GM18519 (cell line): ENCODE measurements around the gene IKZF2.

Experiments
- ATAC-seq: cut with Tn5 transposase; IDR thresholded peaks from one replicate; pipeline ENCODE4 v1.9.1; 2021; ENCODE audit warnings: mild to moderate bottlenecking, moderate library complexity; ENCODE audit not compliant: unreplicated experiment, low FRiP score

The IKZF2 gene

GRCh38 chr2:213010106-213010779 lies 141.2 kb downstream of the IKZF2 start:
- peak; percentile 46 for ATAC-seq

GRCh38 chr2:213007290-213007838 lies 144.0 kb downstream of the IKZF2 start:
- ATAC-seq = no peak

- no peak for ATAC-seq
Measured at GRCh38 chr2:213004197-213004821, 147.1 kb downstream of the IKZF2 start.

DNA sequence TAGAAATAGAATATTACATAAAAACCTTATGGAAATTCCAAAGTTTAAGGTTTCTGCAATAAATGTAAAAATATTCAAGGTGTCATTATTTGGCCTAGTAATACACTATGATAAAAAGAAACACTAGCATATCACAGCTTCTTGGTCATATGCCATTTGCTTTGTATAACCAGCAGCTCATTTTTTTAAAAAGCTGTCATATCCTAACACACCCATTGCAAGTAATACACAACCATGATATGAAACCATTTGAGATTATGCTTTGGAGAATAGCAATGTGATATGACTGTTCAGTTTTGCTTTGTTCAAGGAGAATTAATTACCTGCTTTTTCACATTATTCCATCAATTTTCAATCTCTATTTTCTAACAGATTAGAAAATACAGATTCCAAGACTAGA lies 149.0 kb downstream of the IKZF2 start:
- peak; percentile 52 for ATAC-seq

- no peak for ATAC-seq
Measured at GRCh38 chr2:213001297-213001910, 150.0 kb downstream of the IKZF2 start.

DNA sequence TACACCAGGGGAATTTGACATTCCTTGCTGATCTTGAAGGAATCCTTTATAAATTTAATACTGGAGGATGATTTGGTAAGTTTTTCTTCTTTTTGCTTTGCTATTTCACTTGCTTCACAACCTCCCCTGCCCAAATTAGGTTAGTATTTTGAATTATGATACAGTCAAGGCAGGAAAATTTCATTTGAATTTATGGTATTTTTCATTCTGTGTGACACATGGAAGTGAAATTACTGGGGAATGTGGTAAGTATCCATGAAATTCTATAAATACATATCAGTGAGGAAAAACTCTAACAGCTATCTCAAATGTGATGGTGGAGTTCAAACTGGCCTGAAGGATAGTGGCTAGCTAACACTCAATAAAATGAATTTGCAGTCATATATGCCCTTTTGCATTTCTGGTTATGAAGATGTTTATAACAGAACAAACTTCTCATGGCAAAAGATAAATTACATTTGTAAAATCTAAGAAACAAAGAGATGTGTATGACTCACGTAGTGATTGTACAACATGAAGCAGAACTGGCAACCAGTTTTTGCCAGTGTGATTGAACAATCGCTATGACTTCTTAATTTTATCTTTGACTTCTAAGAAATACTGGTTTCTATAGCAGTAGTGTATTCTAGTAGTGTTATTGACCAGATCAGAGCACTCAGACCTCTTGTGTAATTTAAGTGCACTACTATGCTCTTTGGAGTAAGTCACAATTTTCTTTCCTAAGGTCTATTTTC lies 152.6 kb downstream of the IKZF2 start:
- ATAC-seq = no peak

- ATAC-seq = no peak
Measured at GRCh38 chr2:212997526-212998020, 153.8 kb downstream of the IKZF2 start.

DNA sequence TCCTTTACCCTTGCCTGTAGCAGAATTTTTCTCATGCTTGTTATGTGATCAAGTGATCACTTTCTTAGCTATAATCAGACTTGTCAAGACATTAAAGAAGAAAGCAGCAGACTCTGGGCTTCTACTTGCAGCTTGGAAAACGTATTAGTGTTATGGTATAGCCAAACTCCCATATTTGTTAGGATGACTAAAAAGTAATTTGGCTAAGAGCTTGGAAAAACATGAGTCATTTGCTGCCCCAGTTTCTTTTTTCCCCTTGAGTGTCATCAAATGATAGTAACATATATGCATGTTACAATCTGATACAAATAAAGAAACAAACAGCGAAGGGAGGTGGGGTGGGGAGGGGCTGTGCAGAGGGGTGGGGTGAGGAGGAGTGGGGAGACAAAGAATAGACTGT lies 155.5 kb downstream of the IKZF2 start:
- ATAC-seq = no peak

GRCh38 chr2:212994976-212995375 lies 156.4 kb downstream of the IKZF2 start:
- ATAC-seq = no peak

DNA sequence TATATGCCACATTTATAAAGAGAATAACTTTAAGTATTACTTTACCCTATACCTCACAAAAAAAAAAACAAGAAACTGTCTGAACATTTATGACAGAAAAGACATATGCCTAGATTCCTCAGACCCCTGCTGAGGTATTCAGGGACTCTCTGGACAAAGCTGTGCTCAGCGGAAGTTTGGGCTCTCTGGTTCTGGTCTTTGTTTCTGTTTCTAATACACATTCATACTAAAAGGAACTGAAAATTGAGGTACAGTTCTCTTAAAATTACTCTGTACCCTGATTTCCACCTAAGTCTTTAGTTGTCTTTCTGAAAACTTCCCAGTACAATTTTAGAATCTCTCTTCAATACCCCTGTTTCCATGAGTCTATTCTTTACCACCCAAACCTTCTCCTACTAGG lies 160.3 kb downstream of the IKZF2 start:
- ATAC-seq = peak; percentile 72

DNA sequence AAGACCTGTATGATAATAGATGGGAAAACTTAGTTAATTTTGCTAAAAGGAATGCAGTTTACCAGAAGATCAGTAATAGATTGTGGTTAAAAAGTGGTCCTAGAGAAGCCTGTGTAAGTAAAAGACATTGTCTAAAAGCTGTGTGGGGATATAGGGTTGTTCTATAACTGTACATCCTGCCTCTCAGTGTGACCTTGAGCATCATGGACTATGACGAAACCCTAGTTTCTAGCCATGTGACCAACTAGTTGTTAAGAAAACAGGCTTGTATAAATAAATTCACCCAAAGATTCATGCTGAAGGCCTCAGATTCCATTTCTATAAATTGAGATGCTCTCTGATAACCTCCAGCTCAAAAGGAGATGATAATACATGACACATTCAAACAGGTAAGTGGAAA lies 160.7 kb downstream of the IKZF2 start:
- ATAC-seq = peak; percentile 72

DNA sequence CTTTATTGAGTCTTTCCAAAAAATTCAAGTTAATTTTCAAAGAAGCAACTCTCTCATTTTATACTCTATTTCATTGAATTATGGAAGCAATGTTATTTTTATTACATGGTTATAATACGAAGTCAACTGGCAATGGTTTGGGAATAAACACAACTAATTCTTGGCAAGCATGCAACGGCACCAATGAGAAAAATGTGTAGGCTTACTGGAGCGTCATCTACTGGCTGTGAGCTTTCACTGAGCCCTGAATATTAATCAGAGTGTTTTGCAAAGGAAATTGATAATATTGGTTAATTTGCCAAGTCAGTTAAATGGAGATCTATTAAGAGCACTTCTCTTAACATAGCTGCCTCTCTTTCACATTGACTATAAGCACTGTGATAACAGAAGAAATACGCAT lies 163.9 kb downstream of the IKZF2 start:
- no peak for ATAC-seq

GRCh38 chr2:212984129-212984528 lies 167.3 kb downstream of the IKZF2 start:
- no peak for ATAC-seq

- ATAC-seq = no peak
Measured at GRCh38 chr2:212979799-212980198, 171.6 kb downstream of the IKZF2 start.

- ATAC-seq = no peak
Measured at GRCh38 chr2:212979046-212979612, 172.3 kb downstream of the IKZF2 start.

DNA sequence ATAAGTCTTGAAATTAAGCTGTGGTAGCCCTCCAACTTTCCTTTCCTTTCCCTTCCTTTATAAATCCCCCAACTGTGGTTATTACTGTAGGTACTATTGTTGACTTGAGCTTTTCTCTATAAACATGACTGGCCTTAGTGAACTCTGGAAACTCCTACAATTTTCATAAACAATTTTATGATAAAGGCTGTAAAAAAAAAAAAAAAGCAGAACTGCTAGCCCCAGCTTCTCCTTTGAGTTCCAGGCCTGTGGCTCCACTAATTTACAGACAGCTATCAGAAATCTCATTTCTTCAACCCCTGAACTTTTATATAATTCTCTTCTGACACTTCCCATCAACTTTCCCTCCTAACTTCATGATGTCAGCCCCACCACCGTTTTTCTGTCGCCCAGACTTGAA lies 174.3 kb downstream of the IKZF2 start:
- no peak for ATAC-seq

DNA sequence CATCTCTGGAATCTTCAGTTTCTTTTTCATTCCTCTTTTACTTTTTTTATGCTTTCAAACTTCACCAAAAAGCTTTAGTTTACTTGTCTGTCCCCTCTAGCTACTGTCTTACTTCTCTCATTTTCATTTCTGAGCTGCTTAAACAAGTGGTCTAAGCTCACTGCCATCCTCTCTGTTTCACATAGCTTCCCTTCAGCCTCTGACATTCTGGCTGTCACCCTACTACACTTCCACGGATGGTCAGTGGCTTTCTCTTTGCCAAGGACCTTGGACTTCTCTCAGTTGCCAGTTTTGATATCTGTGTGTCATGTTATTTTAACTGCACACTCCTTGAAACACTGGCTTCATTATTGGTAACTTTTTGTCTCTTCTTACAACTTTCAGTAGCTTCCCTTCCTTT lies 176.1 kb downstream of the IKZF2 start:
- no peak for ATAC-seq

DNA sequence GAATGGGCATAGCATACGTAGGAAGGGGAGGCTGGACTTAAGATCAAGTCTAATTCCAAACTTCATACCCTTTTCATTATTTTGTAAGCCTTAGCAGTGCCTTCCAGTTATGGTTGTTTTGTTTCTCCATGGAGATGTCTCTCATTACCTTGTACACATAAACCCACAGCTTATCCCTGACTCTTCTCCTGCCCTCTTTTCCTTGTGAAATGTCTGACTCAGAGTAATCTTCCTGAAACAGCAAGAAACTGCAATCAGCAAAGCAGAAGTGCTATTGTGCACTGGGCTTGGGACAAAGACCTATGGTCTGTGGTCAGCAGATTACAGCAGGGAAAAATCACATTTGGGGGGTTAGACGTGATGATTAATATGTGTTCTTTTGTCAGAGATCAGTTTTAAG lies 176.7 kb downstream of the IKZF2 start:
- ATAC-seq = no peak

DNA sequence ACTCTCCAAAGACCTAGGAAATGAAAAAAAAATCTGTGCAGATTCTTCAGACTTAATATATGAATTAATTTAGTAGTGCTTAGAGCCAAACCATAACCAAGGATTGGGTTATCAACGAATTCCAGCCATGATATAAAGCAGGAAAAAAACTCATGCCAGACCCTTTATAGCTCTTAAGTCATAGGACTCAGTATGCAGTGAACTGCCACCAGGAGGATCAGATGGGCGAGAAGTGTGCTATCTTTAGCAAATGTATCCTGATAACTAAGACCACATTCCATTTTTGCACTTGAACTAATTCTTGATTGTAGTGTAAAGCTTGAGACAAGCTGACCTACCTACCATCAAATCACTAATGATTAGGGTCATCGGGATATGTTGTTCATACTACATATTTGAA lies 178.1 kb downstream of the IKZF2 start:
- no peak for ATAC-seq

GRCh38 chr2:212970132-212970531 lies 181.3 kb downstream of the IKZF2 start:
- ATAC-seq = no peak
